Astrocyte (in vitro differentiated cells and primary cell): Measurements from ENCODE around the gene RETREG3.

ENCODE experiments used
- CTCF ChIP-seq: IDR thresholded peaks from 2 replicates; pipeline ENCODE4 v1.5.1; 2011; ENCODE audit warnings: low read depth, mild to moderate bottlenecking, inconsistent platforms, low read length, moderate library complexity; ENCODE audit not compliant: insufficient read depth
- EZH2 ChIP-seq: IDR thresholded peaks from 2 replicates; pipeline ENCODE4 v1.6.1; 2012; ENCODE audit warnings: mild to moderate bottlenecking, low read length, inconsistent platforms; ENCODE audit not compliant: insufficient read depth

- TF ChIP-seq EZH2 (no peak), CTCF (no peak)
Observed at GRCh38 chr17:42609182-42609813, at the start of gene RETREG3, which contains the start of gene TUBG1.
